ENCODE measurements around the gene ADGRE2. TPM values are rescaled to one million over a fixed set of nuclear protein-coding genes. Genes with fewer than 3 reads are reported as not detected.
"Not testable (repeated sequence)": the region's sequence is repeated elsewhere in the genome, so short reads cannot be mapped to it uniquely, and the experiment has no call there.

Gene ADGRE2
- total RNA-seq, 4 donors from 2014 or later = 0.49 to 5.8 (median 4.0) TPM

GRCh38 chr19:14809272-14810057 is 31.1 kb upstream of the ADGRE2 start:
- no peaks in the 10 kb centered on the region for H3K4me1 ChIP-seq
- intact Hi-C loops (cut with DNase I) = no loop called here
- no peak overlapping the region for H3K4me3 ChIP-seq
- no peaks in the 10 kb centered on the region for H3K27me3 ChIP-seq
- TF ChIP-seq CTCF (IDR thresholded peaks at IDR 0.05) (no peak), POLR2A (IDR thresholded peaks at IDR 0.05) (no peak)
- H3K36me3 ChIP-seq = no peaks in the 10 kb centered on the region
- DNase-seq = no peak
- no peaks in the 10 kb centered on the region for H3K9me3 ChIP-seq
- H3K27ac ChIP-seq = no peak overlapping the region
- 62 to 65% methylated on average over 9 of the region's 9 CpGs for WGBS, 2 donors

- no peak for DNase-seq
- Histone ChIP-seq H3K4me3 (no peak overlapping the region), H3K9me3 (no peaks in the 10 kb centered on the region), H3K27ac (no peak overlapping the region), H3K27me3 (peaks cover 0 to 6% (median 0%) of the 10 kb centered on the region in 4 donors), H3K36me3 (no peaks in the 10 kb centered on the region), H3K4me1 (no peaks in the 10 kb centered on the region)
- intact Hi-C loops (cut with DNase I) = no loop called here
- TF ChIP-seq CTCF (IDR thresholded peaks at IDR 0.05) (no peak), POLR2A (IDR thresholded peaks at IDR 0.05) (no peak)
- 80 to 84% methylated on average over 3 of the region's 3 CpGs for WGBS, 2 donors
Measured at GRCh38 chr19:14804765-14805164, 26.4 kb upstream of the ADGRE2 start.

GRCh38 chr19:14798760-14799159 is 20.4 kb upstream of the ADGRE2 start:
- Histone ChIP-seq H3K27me3 (peaks cover 0 to 6% (median 0%) of the 10 kb centered on the region in 4 donors), H3K27ac (no peak overlapping the region), H3K4me1 (no peaks in the 10 kb centered on the region), H3K9me3 (no peaks in the 10 kb centered on the region), H3K4me3 (no peak overlapping the region), H3K36me3 (no peaks in the 10 kb centered on the region)
- intact Hi-C loops (cut with DNase I) = no loop called here
- TF ChIP-seq POLR2A (IDR thresholded peaks at IDR 0.05) (no peak), CTCF (IDR thresholded peaks at IDR 0.05) (no peak)
- DNase-seq = no peak
- 73 to 76% methylated on average over 5 of the region's 5 CpGs for WGBS, 2 donors

GRCh38 chr19:14796021-14796420 is 17.7 kb upstream of the ADGRE2 start:
- TF ChIP-seq CTCF (IDR thresholded peaks at IDR 0.05) = no peak
- TF ChIP-seq POLR2A (IDR thresholded peaks at IDR 0.05) = no peak
- intact Hi-C loops (cut with DNase I) = no loop called here
- Histone ChIP-seq H3K4me3 (no peak overlapping the region), H3K4me1 (no peaks in the 10 kb centered on the region), H3K9me3 (no peaks in the 10 kb centered on the region), H3K36me3 (no peaks in the 10 kb centered on the region), H3K27ac (no peak overlapping the region), H3K27me3 (peaks cover 0 to 3% (median 0%) of the 10 kb centered on the region in 4 donors)
- 92 to 94% methylated on average over 10 to 11 of the region's 11 CpGs for WGBS, 2 donors
- DNase-seq = no peak

- no peak for TF ChIP-seq POLR2A (IDR thresholded peaks at IDR 0.05)
- TF ChIP-seq CTCF (IDR thresholded peaks at IDR 0.05) = no peak
- Histone ChIP-seq H3K36me3 (no peaks in the 10 kb centered on the region), H3K27me3 (no peaks in the 10 kb centered on the region), H3K4me1 (no peaks in the 10 kb centered on the region), H3K27ac (no peak overlapping the region), H3K4me3 (no peak overlapping the region), H3K9me3 (no peaks in the 10 kb centered on the region)
- WGBS, 2 donors = 71 to 75% methylated on average over 5 of the region's 5 CpGs
- intact Hi-C loops (cut with DNase I) = no loop called here
- no peak for DNase-seq
Measured at GRCh38 chr19:14795078-14795721, 16.8 kb upstream of the ADGRE2 start.

GRCh38 chr19:14792250-14792649 is 13.9 kb upstream of the ADGRE2 start:
- H3K36me3 ChIP-seq; H3K9me3 ChIP-seq; DNase-seq; intact Hi-C loops (cut with DNase I); H3K4me1 ChIP-seq; H3K4me3 ChIP-seq; H3K27me3 ChIP-seq; H3K27ac ChIP-seq: not testable (repeated sequence)
- 67 to 74% methylated on average over 6 of the region's 6 CpGs for WGBS, 2 donors

Data from esophagus squamous epithelium (tissue), 5 donors.